ENCODE data around the gene GDA.

The GDA gene

DNA sequence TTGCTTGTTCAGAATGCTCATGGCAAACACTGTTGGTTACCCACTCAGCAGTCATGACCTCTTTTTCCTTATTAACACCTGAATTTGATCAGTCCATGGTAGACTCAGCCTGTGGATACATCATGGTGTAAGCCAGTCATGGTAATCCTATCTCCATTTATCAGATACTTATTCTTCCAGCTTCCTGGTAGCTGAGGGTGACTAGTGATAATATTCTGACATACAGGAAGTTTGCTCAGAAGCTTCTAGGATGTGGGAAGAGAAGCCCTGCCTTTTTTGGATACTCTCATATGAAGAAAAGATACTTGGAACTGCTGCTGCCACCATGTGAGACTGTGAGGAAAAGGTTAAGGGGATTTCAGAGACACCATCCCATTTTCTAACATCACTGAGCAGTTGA is 7.3 kb downstream of the GDA start:
- H3K4me3 ChIP-seq (replicated peaks; ENCODE audit: low read depth, low read length) = no peak overlapping the region
- H3K27me3 ChIP-seq (replicated peaks; ENCODE audit: control insufficient read depth, insufficient read depth, low read length) = no peaks in the 10 kb centered on the region
- H3K36me3 ChIP-seq (ENCODE audit: control insufficient read depth, insufficient read depth, low read length) = no peaks in the 10 kb centered on the region
- no peak for DNase-seq (ENCODE audit: extremely low read depth, insufficient read length)
- TF ChIP-seq, protein P1, sequence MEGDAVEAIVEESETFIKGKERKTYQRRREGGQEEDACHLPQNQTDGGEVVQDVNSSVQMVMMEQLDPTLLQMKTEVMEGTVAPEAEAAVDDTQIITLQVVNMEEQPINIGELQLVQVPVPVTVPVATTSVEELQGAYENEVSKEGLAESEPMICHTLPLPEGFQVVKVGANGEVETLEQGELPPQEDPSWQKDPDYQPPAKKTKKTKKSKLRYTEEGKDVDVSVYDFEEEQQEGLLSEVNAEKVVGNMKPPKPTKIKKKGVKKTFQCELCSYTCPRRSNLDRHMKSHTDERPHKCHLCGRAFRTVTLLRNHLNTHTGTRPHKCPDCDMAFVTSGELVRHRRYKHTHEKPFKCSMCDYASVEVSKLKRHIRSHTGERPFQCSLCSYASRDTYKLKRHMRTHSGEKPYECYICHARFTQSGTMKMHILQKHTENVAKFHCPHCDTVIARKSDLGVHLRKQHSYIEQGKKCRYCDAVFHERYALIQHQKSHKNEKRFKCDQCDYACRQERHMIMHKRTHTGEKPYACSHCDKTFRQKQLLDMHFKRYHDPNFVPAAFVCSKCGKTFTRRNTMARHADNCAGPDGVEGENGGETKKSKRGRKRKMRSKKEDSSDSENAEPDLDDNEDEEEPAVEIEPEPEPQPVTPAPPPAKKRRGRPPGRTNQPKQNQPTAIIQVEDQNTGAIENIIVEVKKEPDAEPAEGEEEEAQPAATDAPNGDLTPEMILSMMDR (IDR thresholded peaks at IDR 0.05; ENCODE audit: insufficient read depth, low read length, poor library complexity, severe bottlenecking) = no peak

DNA sequence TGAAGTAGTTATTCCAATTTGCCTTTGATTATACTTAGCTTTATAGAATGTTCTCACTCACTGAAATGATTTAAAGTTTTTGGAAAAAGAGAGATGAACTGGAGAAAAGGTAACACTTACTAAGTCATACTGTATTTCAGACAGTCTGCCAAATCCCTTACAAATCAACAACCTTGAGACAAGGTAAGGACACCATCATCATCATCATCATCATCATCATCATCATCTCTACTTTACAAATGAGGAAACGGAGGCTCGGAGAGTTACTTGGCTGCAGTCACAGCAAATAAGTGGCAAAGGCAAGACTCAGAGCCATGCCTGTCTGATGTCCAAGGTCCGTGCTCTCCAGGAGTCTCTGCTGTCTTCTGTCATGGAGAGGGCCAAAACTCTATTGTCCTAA is 9.4 kb downstream of the GDA start:
- TF ChIP-seq, protein P1 (IDR thresholded peaks at IDR 0.05; ENCODE audit: insufficient read depth, low read length, poor library complexity, severe bottlenecking) = no peak
- no peak for DNase-seq (ENCODE audit: extremely low read depth, insufficient read length)
- no peaks in the 10 kb centered on the region for H3K36me3 ChIP-seq (ENCODE audit: control insufficient read depth, insufficient read depth, low read length)
- H3K4me3 ChIP-seq (replicated peaks; ENCODE audit: low read depth, low read length) = no peak overlapping the region
- no peaks in the 10 kb centered on the region for H3K27me3 ChIP-seq (replicated peaks; ENCODE audit: control insufficient read depth, insufficient read depth, low read length)

DNA sequence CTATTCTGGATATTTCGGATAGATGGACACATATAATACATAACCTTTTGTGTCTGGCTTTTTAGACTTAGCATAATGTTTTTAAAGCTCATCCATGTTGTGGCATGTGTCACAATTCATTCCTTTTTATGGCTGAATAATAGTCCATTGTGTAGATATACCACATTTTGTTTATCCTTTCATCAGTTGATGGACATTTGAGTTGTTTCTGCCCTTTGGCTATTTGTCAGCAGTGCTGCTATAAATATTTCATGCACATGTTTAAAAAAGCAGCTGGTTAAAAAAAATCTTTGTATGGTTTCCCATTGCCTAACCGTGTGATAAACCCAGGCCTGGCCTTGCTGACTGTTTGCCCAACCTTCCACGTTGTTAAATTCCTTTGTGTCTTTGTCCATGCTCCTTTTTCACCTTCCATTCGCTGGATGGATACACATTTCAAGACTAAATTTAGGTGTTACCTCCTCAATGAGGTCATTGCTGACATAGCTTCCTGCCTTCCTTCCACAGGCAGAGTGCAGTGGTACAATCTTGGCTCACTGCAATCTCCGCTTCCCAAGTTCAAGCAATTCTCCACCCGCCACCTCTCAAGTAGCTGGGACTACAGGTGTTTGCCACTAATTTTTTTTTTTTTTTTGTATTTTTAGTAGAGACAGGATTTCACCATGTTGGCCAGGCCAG is 11.3 kb downstream of the GDA start:
- Histone ChIP-seq H3K27me3 (replicated peaks; ENCODE audit: control insufficient read depth, insufficient read depth, low read length) (no peaks in the 10 kb centered on the region), H3K4me3 (replicated peaks; ENCODE audit: low read depth, low read length) (no peak overlapping the region), H3K36me3 (ENCODE audit: control insufficient read depth, insufficient read depth, low read length) (no peaks in the 10 kb centered on the region)
- DNase-seq (ENCODE audit: extremely low read depth, insufficient read length) = no peak
- TF ChIP-seq, protein P1 (IDR thresholded peaks at IDR 0.05; ENCODE audit: insufficient read depth, low read length, poor library complexity, severe bottlenecking) = no peak

DNA sequence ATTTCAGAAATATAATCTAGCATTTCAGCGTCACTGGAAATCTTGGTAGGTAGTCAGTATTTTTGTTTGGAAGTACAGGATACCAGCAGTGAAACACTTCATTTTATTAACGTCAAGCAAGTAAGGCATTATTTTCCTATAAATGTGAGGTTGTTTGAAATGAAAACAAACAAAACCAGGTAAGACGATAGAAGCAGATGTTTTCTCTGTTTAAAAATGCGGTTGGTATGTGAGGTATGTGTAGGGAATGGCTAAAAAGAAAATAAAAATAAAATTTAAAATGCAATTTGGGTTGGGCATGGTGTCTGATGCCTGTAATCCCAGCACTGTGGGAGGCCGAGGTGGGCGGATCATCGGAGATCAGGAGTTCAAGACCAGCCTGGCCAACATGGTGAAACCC is 16.1 kb downstream of the GDA start:
- DNase-seq (ENCODE audit: extremely low read depth, insufficient read length) = no peak
- Histone ChIP-seq H3K36me3 (ENCODE audit: control insufficient read depth, insufficient read depth, low read length) (no peaks in the 10 kb centered on the region), H3K4me3 (replicated peaks; ENCODE audit: low read depth, low read length) (no peak overlapping the region), H3K27me3 (replicated peaks; ENCODE audit: control insufficient read depth, insufficient read depth, low read length) (no peaks in the 10 kb centered on the region)
- TF ChIP-seq, protein P1 (IDR thresholded peaks at IDR 0.05; ENCODE audit: insufficient read depth, low read length, poor library complexity, severe bottlenecking) = no peak

DNA sequence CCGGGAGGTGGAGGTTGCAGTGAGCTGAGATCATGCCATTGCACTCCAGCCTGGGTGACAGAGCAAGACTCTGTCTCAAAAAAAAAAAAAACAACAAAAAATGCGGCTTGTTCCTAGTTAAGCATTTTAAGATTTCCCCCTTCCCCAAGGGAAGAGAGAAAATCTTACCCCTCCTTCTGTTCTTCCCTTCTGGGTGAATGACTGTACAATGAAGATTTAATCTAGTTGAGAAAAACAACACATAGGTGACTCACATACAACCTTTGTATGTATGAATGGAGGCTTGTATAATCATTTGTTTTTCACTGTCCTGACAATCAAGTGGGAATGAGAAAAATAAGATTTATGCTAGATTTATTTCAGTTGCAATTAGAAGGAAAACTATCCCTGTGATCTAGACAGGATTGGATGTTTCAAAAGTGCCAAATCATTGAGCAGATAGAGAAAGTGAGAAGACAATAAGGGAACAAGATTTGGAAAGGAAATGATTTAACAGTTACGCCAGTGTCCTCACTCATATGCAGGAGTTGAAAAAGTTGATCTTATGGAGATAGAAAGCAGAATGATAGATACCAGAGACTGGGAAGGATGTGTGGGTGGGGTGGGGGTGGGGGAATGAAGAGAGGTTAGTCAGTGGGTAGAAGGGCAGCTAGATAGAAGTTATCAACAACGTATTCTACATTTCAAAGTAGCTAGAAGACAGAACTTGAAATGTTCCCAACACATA is 16.7 kb downstream of the GDA start:
- Histone ChIP-seq H3K36me3 (ENCODE audit: control insufficient read depth, insufficient read depth, low read length) (no peaks in the 10 kb centered on the region), H3K27me3 (replicated peaks; ENCODE audit: control insufficient read depth, insufficient read depth, low read length) (no peaks in the 10 kb centered on the region), H3K4me3 (replicated peaks; ENCODE audit: low read depth, low read length) (no peak overlapping the region)
- TF ChIP-seq, protein P1 (IDR thresholded peaks at IDR 0.05; ENCODE audit: insufficient read depth, low read length, poor library complexity, severe bottlenecking) = no peak
- DNase-seq (ENCODE audit: extremely low read depth, insufficient read length) = no peak

Measured in GM06990 (cell line).